Endothelial cell (in vitro differentiated cells): ENCODE data around the gene ARHGEF12. TPM values are rescaled to one million over a fixed set of nuclear protein-coding genes. Genes with fewer than 3 reads are reported as not detected.

ENCODE experiments used
- DNase-seq: peaks from one replicate; pipeline ENCODE4 v3.0.0; 2021; ENCODE audit warnings: low spot score
- H3K27ac Mint-ChIP-seq: one replicate; pipeline ENCODE4 v1.8.0; 2021; ENCODE audit warnings: mixed read lengths, inconsistent platforms; ENCODE audit not compliant: unreplicated experiment
- H3K27me3 Mint-ChIP-seq: one replicate; pipeline ENCODE4 v1.8.0; 2021; ENCODE audit warnings: mild to moderate bottlenecking, moderate library complexity, mixed read lengths, inconsistent platforms; ENCODE audit not compliant: unreplicated experiment
- H3K36me3 Mint-ChIP-seq: one replicate; pipeline ENCODE4 v1.8.0; 2021; ENCODE audit warnings: mild to moderate bottlenecking, low read depth, mixed read lengths, inconsistent platforms; ENCODE audit not compliant: unreplicated experiment
- H3K4me1 Mint-ChIP-seq: one replicate; pipeline ENCODE4 v1.8.0; 2021; ENCODE audit warnings: mild to moderate bottlenecking, mixed read lengths, inconsistent platforms; ENCODE audit not compliant: unreplicated experiment
- H3K4me3 Mint-ChIP-seq: one replicate; pipeline ENCODE4 v1.8.0; 2021; ENCODE audit warnings: mild to moderate bottlenecking, mixed read lengths, inconsistent platforms; ENCODE audit not compliant: unreplicated experiment
- H3K9me3 Mint-ChIP-seq: one replicate; pipeline ENCODE4 v1.8.0; 2021; ENCODE audit warnings: mixed read lengths, inconsistent platforms; ENCODE audit not compliant: unreplicated experiment
- CTCF ChIP-seq: fragments of 200-600 bp; sonication (generic); IDR thresholded peaks from one replicate; pipeline ENCODE4 v1.5.0; 2021; ENCODE audit warnings: antibody characterized with exemption; ENCODE audit not compliant: unreplicated experiment
- total RNA-seq: library from RNA; stranded (reverse); fragmentation: NEBNext Ultra II Directional; extraction: Animal tissue kit (Norgen Biotek cat#: 25700); gene quantifications from one replicate; pipeline ENCODE4 v1.2.1, GENCODE V29; 2021; ENCODE audit not compliant: unreplicated experiment

ARHGEF12 gene
- total RNA-seq, 1 donor from 2014 or later, result 128 TPM

- Mint-ChIP-seq H3K27ac (no peak overlapping the region), H3K4me3 (no peak overlapping the region), H3K27me3 (no peaks in the 10 kb centered on the region), H3K36me3 (no peaks in the 10 kb centered on the region), H3K9me3 (no peaks in the 10 kb centered on the region), H3K4me1 (peaks cover 40% of the 10 kb centered on the region)
- DNase-seq, result no peak
- TF ChIP-seq CTCF, result no peak
These were observed 52.0 kb downstream of the ARHGEF12 start for GRCh38 chr11:120388261-120388660.

DNA sequence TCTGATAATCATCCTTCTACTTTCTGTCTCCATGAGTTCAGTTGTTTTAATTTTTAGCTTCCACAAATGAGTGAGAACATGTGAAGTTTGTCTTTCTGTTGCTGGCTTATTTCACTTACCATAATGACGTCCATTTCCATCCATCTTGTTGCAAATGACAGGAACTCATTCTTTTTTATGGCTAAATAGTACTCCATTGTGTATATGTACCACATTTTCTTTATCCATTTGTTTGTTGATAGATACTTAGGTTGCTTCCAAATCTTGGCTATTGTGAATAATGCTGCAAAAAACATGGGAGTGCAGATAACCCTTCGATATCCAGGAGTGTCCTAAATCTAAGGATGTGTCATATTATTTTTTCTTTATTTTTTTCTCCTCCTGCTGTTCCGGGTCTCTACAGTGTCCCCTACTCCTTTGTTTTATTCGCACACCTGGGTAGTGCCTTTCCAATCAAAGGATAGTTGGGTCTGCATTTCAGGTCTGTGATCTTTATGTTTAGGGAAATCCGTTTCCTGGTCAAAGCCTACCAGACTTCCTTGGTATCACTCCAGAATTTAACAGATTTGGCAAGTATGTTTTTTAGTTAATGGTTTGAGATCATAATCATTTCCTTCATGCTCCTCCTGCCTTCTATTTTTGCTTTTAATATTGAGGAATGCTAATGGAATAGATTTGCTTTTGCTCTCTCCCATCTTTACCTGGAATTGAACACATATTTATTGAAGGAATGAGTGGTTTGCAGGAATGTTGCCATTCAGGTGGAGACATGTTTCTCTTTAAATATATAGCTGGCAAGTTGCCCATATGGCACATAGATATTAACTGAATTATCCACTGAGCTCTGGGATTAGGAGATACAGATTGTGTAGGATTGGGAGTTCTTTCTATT is 53.7 kb downstream of the ARHGEF12 start:
- no peak for TF ChIP-seq CTCF
- peaks cover 32% of the 10 kb centered on the region for H3K4me1 Mint-ChIP-seq
- no peaks in the 10 kb centered on the region for H3K9me3 Mint-ChIP-seq
- peak overlapping the region; percentile 31 for H3K27ac Mint-ChIP-seq
- H3K36me3 Mint-ChIP-seq, result no peaks in the 10 kb centered on the region
- no peak for DNase-seq
- no peak overlapping the region for H3K4me3 Mint-ChIP-seq
- no peaks in the 10 kb centered on the region for H3K27me3 Mint-ChIP-seq

DNA sequence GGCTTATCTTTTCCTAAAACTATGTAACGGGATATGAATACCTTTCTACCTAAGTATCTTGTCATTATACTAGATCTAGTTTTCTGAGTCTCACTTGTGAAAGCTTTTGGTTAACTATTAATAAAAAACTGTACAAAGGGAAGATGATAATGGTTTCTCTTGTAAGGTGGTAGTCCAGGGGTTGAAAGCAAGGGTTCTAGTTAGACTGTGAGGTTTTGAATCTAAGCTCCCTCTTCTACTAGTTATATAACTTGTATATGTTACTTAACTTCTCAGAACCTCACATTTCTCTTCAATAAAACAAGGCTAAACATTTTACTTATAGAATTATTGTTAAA is 54.3 kb downstream of the ARHGEF12 start:
- peaks cover 5% of the 10 kb centered on the region for H3K36me3 Mint-ChIP-seq
- DNase-seq, result no peak

GRCh38 chr11:120391292-120391691 is 55.1 kb downstream of the ARHGEF12 start:
- Mint-ChIP-seq H3K27me3 (no peaks in the 10 kb centered on the region), H3K4me1 (peaks cover 23% of the 10 kb centered on the region), H3K36me3 (peaks cover 5% of the 10 kb centered on the region), H3K27ac (peak overlapping the region; percentile 69), H3K4me3 (no peak overlapping the region), H3K9me3 (no peaks in the 10 kb centered on the region)
- TF ChIP-seq CTCF, result no peak
- DNase-seq, result peak; percentile 12

More for the DNA sequence above, 54.3 kb downstream of the ARHGEF12 start:
- Mint-ChIP-seq H3K27me3 (no peaks in the 10 kb centered on the region), H3K4me1 (peaks cover 27% of the 10 kb centered on the region), H3K27ac (peak overlapping the region; percentile 31), H3K9me3 (no peaks in the 10 kb centered on the region), H3K4me3 (no peak overlapping the region)
- no peak for TF ChIP-seq CTCF

DNA sequence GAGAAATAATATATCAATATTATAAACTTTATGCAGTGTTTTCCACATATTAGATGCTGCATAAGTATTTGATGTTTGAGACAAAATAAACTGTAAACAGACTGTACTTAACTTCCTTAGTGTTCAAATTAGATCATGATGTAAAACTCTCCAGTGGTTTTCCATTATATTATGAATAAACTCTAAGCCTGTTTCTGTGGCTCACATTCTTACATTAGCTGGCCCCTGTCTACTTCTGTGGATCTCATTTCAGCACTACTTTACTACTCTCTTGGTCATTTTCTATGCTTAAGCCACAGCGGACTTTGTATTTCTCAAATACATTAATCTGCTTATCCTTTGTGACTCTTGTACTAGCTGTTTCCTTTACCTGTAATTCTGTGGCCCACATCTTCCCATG is 55.6 kb downstream of the ARHGEF12 start:
- no peak for TF ChIP-seq CTCF
- H3K27me3 Mint-ChIP-seq, result no peaks in the 10 kb centered on the region
- H3K4me3 Mint-ChIP-seq, result no peak overlapping the region
- DNase-seq, result no peak
- peaks cover 23% of the 10 kb centered on the region for H3K4me1 Mint-ChIP-seq
- H3K27ac Mint-ChIP-seq, result peak overlapping the region; percentile 69
- H3K9me3 Mint-ChIP-seq, result no peaks in the 10 kb centered on the region
- peaks cover 5% of the 10 kb centered on the region for H3K36me3 Mint-ChIP-seq
